ENCODE measurements around the gene PEX26.

- TF ChIP-seq POLR2A (IDR thresholded peaks at IDR 0.05) (no peak), CTCF (IDR thresholded peaks at IDR 0.05) (no peak)
Observed at GRCh38 chr22:18118345-18118915, 40.6 kb downstream of the PEX26 start.
